Thymus (tissue), 11 donors: ENCODE measurements around the gene SMIM41. TPM values are rescaled to one million over a fixed set of nuclear protein-coding genes. Genes with fewer than 3 reads are reported as not detected.
A peak's percentile ranks its signal among the peaks of the same experiment; 100 is the strongest.

Experiments used
- DNase-seq, 9 donors: peaks; one replicate each; pipeline ENCODE4 v3.0.0-alpha.2; 2013; ENCODE audit warnings: low spot score in 9 of 9, low read depth in 6 of 9, missing footprints in 1 of 9
- H3K27ac ChIP-seq, 2 donors: one replicate each; pipeline ENCODE4 v1.5.1; 2013; ENCODE audit warnings: control low read depth in 1 of 2, low read depth in 1 of 2, low read length in 1 of 2, mild to moderate bottlenecking in 1 of 2, moderate library complexity in 1 of 2
- H3K27me3 ChIP-seq, 2 donors: one replicate each; pipeline ENCODE4 v1.5.1; 2013; ENCODE audit warnings: low read length in 1 of 2; ENCODE audit not compliant: control insufficient read depth in 2 of 2, insufficient read depth in 1 of 2
- H3K36me3 ChIP-seq, 2 donors: one replicate each; pipeline ENCODE4 v1.5.1; 2013; ENCODE audit warnings: low read length in 1 of 2, mild to moderate bottlenecking in 1 of 2, moderate library complexity in 1 of 2; ENCODE audit not compliant: control insufficient read depth in 2 of 2, insufficient read depth in 2 of 2
- H3K4me1 ChIP-seq, 2 donors: one replicate each; pipeline ENCODE4 v1.5.1; 2013; ENCODE audit warnings: low read length in 2 of 2; ENCODE audit not compliant: control insufficient read depth in 2 of 2, insufficient read depth in 2 of 2
- H3K4me3 ChIP-seq, 2 donors: one replicate each; pipeline ENCODE4 v1.5.1; 2013; ENCODE audit warnings: low read length in 2 of 2, control low read depth in 1 of 2, mild to moderate bottlenecking in 1 of 2
- H3K9me3 ChIP-seq, 2 donors: one replicate each; pipeline ENCODE4 v1.5.1; 2013; ENCODE audit warnings: low read length in 1 of 2, mild to moderate bottlenecking in 1 of 2; ENCODE audit not compliant: control insufficient read depth in 2 of 2, insufficient read depth in 1 of 2
- WGBS: extraction: QIAGEN DNeasy Blood & Tissue Kit; methylation state at CpG from one replicate; pipeline ENCODE4 v1.1.7; 2013; 5-methylcytosine and 5-hydroxymethylcytosine counted together
- polyA plus RNA-seq: library from polyadenylated mRNA; stranded (reverse); fragments of 200-250 nt; gene quantifications from one replicate; pipeline ENCODE4 v1.2.3, GENCODE V29; 2013
- total RNA-seq: library from RNA; stranded (reverse); fragments of 120-200 nt; gene quantifications from one replicate; pipeline ENCODE4 v1.2.4, GENCODE V29; 2013
- donor health status: healthy.

SMIM41 gene
- total and polyA plus RNA-seq, 2 donors: 0.14 to 0.42 TPM

DNA sequence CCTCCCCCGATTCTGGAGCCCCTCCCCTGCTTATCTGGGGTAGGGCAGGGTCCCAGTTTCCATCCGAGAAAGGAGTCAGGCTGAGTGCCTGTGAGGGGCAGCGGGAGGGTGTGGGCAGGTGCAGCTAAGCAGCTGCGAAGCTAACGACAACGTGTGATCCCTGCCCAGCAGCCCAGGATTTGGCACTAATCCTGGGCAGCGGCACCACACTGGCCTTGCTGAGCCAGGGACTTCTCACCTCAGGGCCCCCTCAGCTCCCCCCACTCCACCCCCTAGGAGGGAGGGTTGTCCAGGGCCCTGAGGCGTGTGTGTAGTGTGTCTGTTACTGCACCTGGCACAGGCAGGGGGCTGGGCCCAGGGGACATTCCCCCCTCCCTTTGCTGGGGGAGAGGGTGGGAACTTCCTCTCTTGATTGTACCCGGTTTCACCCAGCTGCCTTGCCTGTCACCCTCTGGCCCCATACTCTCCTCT, 1.8 kb downstream of the SMIM41 start:
- Histone ChIP-seq H3K4me1 (peaks cover 32 to 51% of the 10 kb centered on the region in 2 donors), H3K27me3 (no peaks in the 10 kb centered on the region), H3K9me3 (no peaks in the 10 kb centered on the region), H3K27ac (peak overlapping the region; percentile 66 to 77), H3K36me3 (peaks cover 30 to 38% of the 10 kb centered on the region in 2 donors), H3K4me3 (peak overlapping the region; percentile 48 to 51)
- 6% methylated on average over 9 of the region's 9 CpGs for WGBS
- peak in 7 of 9 donors; percentile 75 to 94 (median 84) for DNase-seq

DNA sequence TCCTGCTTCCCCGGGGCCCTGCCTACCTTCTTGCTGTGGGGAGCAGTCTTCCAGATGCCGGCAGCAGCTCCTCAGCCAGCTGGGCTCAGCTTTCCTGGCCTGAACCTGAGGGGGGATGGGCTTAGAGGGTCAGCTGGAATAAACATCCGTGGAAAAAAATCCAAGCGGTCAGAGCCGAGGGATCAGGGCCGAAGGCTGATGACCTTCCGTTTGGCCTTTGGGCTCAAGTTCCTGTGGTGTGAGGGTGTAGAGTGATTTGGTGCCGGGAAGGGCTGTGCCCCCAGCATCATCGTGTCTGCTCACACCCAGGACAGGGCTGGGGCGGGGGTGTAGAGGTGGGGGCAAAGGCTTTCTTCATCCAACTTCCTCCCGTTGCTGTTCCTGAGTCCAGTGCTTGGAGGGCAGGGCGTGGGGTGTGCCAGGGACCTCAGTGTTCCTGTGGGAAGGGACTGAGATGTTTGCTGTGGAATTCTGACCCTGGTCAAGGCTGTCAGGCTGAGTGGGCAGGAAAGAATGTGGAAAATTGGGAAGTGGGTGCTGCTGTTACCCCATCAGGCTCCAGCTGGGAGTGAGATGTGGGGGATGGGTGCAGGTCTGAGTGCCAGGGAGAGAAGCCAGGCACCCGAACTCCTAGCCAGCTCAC, 2.6 kb downstream of the SMIM41 start:
- DNase-seq: no peak
- H3K27ac ChIP-seq: peak overlapping the region; percentile 36 to 77
- 88% methylated on average over 13 of the region's 13 CpGs for WGBS
- no peaks in the 10 kb centered on the region for H3K9me3 ChIP-seq
- H3K4me3 ChIP-seq: peak overlapping the region; percentile 48 to 51
- peaks cover 0 to 2% of the 10 kb centered on the region in 2 donors for H3K27me3 ChIP-seq
- peaks cover 21 to 30% of the 10 kb centered on the region in 2 donors for H3K36me3 ChIP-seq
- peaks cover 32 to 56% of the 10 kb centered on the region in 2 donors for H3K4me1 ChIP-seq

DNA sequence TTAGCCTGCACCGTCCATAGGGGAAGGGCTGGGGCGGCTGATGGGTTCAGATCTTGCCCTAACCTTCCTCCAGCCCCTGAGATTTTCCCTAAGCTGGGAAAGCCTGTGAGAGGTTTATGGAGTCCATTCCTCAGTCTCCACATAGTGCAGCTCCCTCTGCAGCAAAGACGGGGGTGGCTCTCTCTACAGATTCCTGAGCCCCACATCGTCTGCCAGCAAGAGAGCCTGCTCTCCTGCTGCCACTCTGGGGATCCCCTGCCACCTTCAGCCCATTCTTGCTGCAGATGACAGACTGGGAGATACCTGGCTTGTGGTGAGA, 3.1 kb downstream of the SMIM41 start:
- peak in 1 of 9 donors; percentile 49 for DNase-seq
- peak overlapping the region in 1 of 2 donors; percentile 77 for H3K27ac ChIP-seq
- peaks cover 0 to 5% of the 10 kb centered on the region in 2 donors for H3K27me3 ChIP-seq
- no peaks in the 10 kb centered on the region for H3K9me3 ChIP-seq
- H3K4me3 ChIP-seq: peak overlapping the region in 1 of 2 donors; percentile 51
- H3K4me1 ChIP-seq: peaks cover 32 to 60% of the 10 kb centered on the region in 2 donors
- WGBS: 91% methylated on average over 4 of the region's 4 CpGs
- peaks cover 17 to 25% of the 10 kb centered on the region in 2 donors for H3K36me3 ChIP-seq

DNA sequence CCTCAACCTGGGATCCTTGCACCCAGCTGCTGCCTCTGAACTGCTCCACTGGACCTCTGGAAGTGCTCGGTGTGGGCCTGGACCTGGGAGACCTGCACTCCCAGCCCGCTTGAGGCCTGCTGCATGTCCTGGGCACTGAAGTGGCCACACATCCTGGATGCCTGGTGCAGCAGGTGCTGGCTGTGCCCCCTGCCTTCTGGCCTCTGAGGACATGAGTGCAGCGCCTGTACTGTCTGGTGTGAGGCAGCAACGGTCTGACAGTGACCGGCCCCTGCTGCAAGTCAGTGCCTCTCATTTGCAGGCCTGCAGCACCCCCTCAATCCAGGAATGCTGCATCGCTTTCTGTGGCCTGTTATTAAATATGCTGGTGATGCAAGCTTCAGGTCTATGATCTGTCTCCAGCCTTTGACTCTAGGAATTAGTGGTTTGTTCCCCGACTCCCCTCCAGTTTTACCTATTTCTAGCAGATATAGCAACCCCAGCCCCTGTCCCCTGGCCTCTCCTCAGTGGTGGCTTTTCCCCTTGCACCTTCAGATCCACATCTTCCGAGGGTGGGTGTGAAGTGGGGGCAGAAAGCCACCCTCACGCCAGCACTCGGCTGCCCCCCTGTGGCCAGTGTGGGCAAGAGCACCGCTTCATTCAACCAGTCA, 3.6 kb downstream of the SMIM41 start:
- DNase-seq: peak in 3 of 9 donors; percentile 71 to 81 (median 79)
- H3K4me3 ChIP-seq: peak overlapping the region in 1 of 2 donors; percentile 51
- 51% methylated on average over 11 of the region's 11 CpGs for WGBS
- H3K9me3 ChIP-seq: no peaks in the 10 kb centered on the region
- H3K27me3 ChIP-seq: peaks cover 0 to 5% of the 10 kb centered on the region in 2 donors
- H3K4me1 ChIP-seq: peaks cover 36 to 65% of the 10 kb centered on the region in 2 donors
- H3K36me3 ChIP-seq: peaks cover 13 to 21% of the 10 kb centered on the region in 2 donors
- peak overlapping the region in 1 of 2 donors; percentile 77 for H3K27ac ChIP-seq

DNA sequence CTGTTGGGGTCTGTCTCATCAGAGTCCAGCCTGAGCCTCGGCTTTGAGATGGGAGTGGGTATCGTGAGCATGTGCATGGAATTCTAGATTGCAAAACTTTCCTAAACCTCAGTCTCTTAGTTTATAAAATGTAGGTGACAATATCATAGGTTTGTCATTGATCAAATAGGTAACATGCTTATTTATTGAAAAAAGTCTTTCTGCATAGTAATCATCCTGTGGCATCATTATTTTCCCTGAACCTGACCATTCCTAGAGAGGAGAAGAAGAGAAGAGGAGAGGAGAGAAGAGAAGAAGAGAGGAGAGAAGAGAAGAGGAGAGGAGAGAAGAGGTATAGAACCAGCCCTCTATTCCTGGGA, 4.1 kb downstream of the SMIM41 start:
- Histone ChIP-seq H3K27me3 (peaks cover 0 to 8% of the 10 kb centered on the region in 2 donors), H3K4me1 (peaks cover 40 to 65% of the 10 kb centered on the region in 2 donors), H3K36me3 (peaks cover 8 to 16% of the 10 kb centered on the region in 2 donors), H3K27ac (no peak overlapping the region), H3K4me3 (no peak overlapping the region), H3K9me3 (no peaks in the 10 kb centered on the region)
- WGBS: 6% methylated on average over 2 of the region's 2 CpGs
- DNase-seq: no peak

DNA sequence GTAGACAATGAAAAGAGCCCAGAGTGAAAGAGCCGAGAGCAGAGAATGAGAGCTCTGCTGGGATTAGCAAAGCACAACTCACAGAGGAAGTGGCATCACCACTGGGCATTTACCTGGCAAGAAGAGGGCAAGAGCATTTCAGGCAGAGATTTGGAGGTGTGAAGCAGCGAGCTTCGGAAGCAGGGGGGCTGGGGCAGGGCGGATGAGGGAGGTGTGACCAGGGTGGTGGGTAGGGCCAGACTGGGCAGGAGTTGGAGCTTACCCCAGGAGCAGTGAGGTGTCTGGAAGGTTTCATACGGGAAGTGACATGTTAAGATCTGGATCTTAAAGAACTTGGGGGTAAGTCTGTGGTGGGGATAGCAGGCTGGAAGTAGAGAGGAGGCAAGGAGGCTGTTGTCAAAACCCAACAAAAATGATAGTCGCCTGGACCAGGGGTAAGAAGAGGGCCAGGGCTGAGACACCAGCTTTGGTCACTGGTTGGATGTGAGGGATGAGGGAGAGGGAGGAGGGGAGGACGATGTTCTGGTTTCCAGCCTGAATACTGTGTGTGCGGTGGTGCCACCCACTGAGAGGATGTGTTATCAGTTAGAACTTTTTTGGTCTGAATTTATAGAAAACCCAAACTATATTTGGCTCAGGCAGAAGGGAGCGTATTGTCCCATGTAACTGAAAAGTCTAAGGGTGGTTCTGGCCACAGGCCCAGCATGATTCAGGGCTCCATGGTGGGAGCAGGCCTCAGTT, 5.2 kb downstream of the SMIM41 start:
- H3K36me3 ChIP-seq: peaks cover 5 to 6% of the 10 kb centered on the region in 2 donors
- no peak for DNase-seq

DNA sequence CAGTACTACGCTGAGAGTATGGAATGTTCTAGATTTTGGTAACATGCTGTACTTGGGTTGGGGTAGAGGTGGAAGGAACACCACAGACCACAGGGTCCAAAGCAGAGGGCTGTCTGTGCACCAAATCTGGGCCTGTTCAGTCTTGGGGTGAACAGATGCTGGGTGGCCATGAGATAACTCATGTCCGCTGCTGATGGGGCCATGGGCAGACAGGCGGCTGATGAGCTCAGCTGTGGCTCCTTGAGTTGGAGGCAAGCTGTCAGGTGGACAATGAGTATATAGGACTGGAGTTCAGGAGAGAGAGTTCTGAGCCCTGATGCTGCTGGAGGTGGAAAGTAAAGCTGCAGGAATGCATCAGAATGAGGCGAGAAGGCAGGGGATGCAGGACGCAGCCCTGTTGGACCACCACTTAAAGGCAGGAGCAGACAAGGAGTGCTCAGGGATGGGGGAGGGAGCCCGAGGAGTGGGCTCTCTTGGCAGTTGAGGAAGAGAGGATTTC, 6.2 kb downstream of the SMIM41 start:
- H3K9me3 ChIP-seq: no peaks in the 10 kb centered on the region
- no peak overlapping the region for H3K4me3 ChIP-seq
- H3K27ac ChIP-seq: no peak overlapping the region
- H3K27me3 ChIP-seq: peaks cover 0 to 11% of the 10 kb centered on the region in 2 donors
- peaks cover 0 to 6% of the 10 kb centered on the region in 2 donors for H3K36me3 ChIP-seq
- peaks cover 50 to 69% of the 10 kb centered on the region in 2 donors for H3K4me1 ChIP-seq
- DNase-seq: no peak
- WGBS: 95% methylated on average over 6 of the region's 6 CpGs

More for the DNA sequence above, 5.2 kb downstream of the SMIM41 start:
- no peak overlapping the region for H3K27ac ChIP-seq
- H3K4me1 ChIP-seq: peaks cover 49 to 66% of the 10 kb centered on the region in 2 donors
- H3K27me3 ChIP-seq: peaks cover 0 to 8% of the 10 kb centered on the region in 2 donors
- no peaks in the 10 kb centered on the region for H3K9me3 ChIP-seq
- no peak overlapping the region for H3K4me3 ChIP-seq
- 97% methylated on average over 9 of the region's 9 CpGs for WGBS

DNA sequence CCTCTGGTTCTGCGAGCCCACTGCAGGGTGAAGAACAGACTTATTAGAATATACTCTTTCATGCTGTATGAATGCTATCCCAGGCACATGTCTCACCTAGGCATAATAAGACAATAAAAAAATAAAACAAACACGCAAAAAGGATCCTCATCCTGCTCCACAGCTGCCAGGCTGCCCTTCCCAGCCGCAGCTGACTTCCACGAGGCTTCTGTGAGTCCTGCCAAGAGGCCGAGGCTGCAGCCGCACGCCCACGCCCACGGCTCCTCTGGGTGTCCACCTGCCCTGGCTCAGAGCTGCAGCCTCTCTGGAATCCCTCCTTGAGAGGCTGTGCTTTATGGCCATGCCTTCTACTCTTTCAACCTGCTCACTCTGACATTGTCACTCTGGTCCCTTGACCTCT, 6.9 kb downstream of the SMIM41 start:
- DNase-seq: no peak
- H3K27ac ChIP-seq: no peak overlapping the region
- H3K4me3 ChIP-seq: no peak overlapping the region
- WGBS: 89% methylated on average over 9 of the region's 9 CpGs
- peaks cover 0 to 11% of the 10 kb centered on the region in 2 donors for H3K27me3 ChIP-seq
- peaks cover 0 to 6% of the 10 kb centered on the region in 2 donors for H3K36me3 ChIP-seq
- H3K4me1 ChIP-seq: peaks cover 50 to 69% of the 10 kb centered on the region in 2 donors
- H3K9me3 ChIP-seq: no peaks in the 10 kb centered on the region
